Epithelial cell of proximal tubule (primary cell): Measurements from ENCODE around the gene IRS1. TPM values are rescaled to one million over a fixed set of nuclear protein-coding genes. Genes with fewer than 3 reads are reported as not detected.

ENCODE experiments used
- DNase-seq: peaks from one replicate; pipeline ENCODE4 v3.0.0-alpha.2; 2011; ENCODE audit warnings: low read depth
- H3K4me3 ChIP-seq: 2 replicates; pipeline ENCODE4 v1.5.1; 2011; ENCODE audit warnings: low read depth, mild to moderate bottlenecking, low read length
- CTCF ChIP-seq: conservative IDR thresholded peaks from 2 replicates; pipeline ENCODE4 v1.5.1; 2012; ENCODE audit warnings: low read depth, mild to moderate bottlenecking, low read length
- total RNA-seq: library from RNA; depleted of rRNA; stranded (reverse); fragments of >200 nt; gene quantifications from 2 replicates; pipeline ENCODE4 v1.2.3, GENCODE V29; 2015

The IRS1 gene
- total RNA-seq, 1 donor from 2014 or later = 13.0 TPM

GRCh38 chr2:226746196-226746800 is 53.3 kb downstream of the IRS1 start:
- TF ChIP-seq CTCF = no peak

GRCh38 chr2:226743915-226744314 is 55.7 kb downstream of the IRS1 start:
- TF ChIP-seq CTCF = no peak
- H3K4me3 ChIP-seq = no peak overlapping the region
- peak; percentile 66 for DNase-seq

More at GRCh38 chr2:226746196-226746800, 53.3 kb downstream of the IRS1 start:
- H3K4me3 ChIP-seq = no peak overlapping the region
- DNase-seq = no peak

DNA sequence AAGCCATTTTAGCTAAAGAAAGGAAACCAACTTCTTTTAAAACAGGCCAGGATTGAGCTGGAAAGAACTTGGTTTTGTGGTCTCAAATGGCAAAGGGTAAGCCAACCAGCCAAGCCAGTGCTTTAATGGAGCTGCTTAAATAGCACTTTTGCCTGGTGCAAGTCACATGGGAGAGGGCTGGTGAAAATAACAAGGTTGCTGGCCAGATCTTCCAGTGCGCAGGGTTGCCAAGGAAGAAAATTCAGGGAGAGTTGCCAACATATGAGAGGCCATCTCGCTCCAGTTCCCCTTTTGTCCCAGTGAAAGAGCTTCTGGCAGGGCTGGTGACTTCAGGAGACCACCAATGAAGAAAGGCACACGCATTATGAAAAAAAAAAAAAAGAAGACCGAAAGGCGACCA is 57.3 kb downstream of the IRS1 start:
- no peak overlapping the region for H3K4me3 ChIP-seq
- DNase-seq = no peak
- TF ChIP-seq CTCF = no peak

- no peak overlapping the region for H3K4me3 ChIP-seq
- no peak for DNase-seq
- no peak for TF ChIP-seq CTCF
Observed at GRCh38 chr2:226740039-226740648, 59.5 kb downstream of the IRS1 start.

DNA sequence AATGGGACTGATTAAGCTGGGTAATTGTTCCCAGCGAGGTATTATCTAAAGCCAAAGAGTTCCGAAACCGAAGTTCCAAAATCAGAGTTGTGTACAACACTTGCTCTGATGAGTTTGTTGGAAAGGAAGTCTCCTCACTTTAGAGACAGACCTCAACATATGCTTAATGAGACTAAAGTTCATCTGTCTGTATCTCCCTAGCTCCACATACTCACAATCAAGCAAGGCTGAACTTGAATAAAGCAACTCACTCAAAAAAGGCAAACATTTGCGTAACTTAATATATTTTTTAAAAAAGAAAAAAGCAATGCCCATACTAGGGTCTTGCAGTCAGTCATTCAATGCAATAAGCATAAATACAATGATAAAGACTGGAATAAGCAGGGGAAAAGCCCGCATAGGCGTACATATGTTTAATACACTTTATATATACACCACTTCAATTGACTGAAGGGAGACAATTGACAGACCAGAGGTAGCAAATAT is 60.0 kb downstream of the IRS1 start:
- H3K4me3 ChIP-seq = no peak overlapping the region
- TF ChIP-seq CTCF = no peak
- no peak for DNase-seq

DNA sequence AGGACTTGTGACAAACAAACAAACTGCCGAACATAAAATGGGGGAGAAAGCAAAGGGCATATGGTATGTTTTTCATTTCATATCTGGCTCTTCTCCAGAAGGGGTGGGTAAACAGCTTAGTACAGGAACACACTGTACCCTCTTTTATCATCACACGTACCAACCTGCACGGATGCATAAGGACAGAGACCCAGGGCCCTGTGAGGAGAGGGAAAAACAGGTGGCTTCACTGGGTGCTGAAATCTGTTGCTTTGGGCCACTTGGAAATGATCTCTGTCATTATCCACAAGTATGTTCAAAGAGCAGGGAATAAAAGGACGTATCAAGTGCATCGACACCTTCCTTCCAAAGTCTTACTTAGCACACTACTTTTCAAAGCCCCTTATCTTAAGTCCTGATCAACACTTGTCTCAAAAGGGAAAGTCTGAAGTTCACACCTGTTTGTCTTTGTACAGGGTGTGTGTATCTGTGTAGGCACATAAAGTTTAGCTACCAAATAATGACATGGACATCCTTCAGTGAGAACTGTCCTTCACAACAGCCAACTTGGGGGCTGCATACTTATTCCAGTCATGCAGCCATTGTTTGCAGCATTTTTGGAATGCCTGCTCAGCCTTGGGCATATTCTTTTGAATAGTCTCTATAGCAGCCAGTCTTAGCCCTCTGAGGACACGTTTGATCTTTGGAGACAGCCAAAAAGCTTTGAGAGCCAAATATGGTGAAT is 60.6 kb downstream of the IRS1 start:
- DNase-seq = no peak
- no peak overlapping the region for H3K4me3 ChIP-seq
- no peak for TF ChIP-seq CTCF
